Measurements from ENCODE around the gene GLCCI1. TPM values are rescaled to one million over a fixed set of nuclear protein-coding genes. Genes with fewer than 3 reads are reported as not detected.

Gene GLCCI1
- total RNA-seq, 2 donors from 2014 or later = 3.4 to 3.8 TPM

- Histone ChIP-seq H3K9me3 (peaks cover 0 to 14% of the 10 kb centered on the region in 2 donors), H3K36me3 (no peaks in the 10 kb centered on the region), H3K4me3 (no peak overlapping the region), H3K27ac (no peak overlapping the region), H3K4me1 (no peaks in the 10 kb centered on the region), H3K27me3 (no peaks in the 10 kb centered on the region)
- DNase-seq (ENCODE audit: low spot score) = no peak
- TF ChIP-seq CTCF (IDR thresholded peaks at IDR 0.05) = no peak
Measured at GRCh38 chr7:8000315-8000941, 31.8 kb downstream of the GLCCI1 start.

- peaks cover 0 to 14% of the 10 kb centered on the region in 2 donors for H3K9me3 ChIP-seq
- no peaks in the 10 kb centered on the region for H3K27me3 ChIP-seq
- no peak overlapping the region for H3K27ac ChIP-seq
- no peak for TF ChIP-seq CTCF (IDR thresholded peaks at IDR 0.05)
- no peak overlapping the region for H3K4me3 ChIP-seq
- no peak for DNase-seq (ENCODE audit: low spot score)
- no peaks in the 10 kb centered on the region for H3K4me1 ChIP-seq
- H3K36me3 ChIP-seq = peaks cover 8% of the 10 kb centered on the region
Measured at GRCh38 chr7:8003077-8003476, 34.5 kb downstream of the GLCCI1 start.

- Histone ChIP-seq H3K9me3 (peaks cover 0 to 11% of the 10 kb centered on the region in 2 donors), H3K4me3 (no peak overlapping the region), H3K4me1 (no peaks in the 10 kb centered on the region), H3K36me3 (peaks cover 8% of the 10 kb centered on the region), H3K27ac (no peak overlapping the region), H3K27me3 (no peaks in the 10 kb centered on the region)
- TF ChIP-seq CTCF (IDR thresholded peaks at IDR 0.05) = no peak
- DNase-seq (ENCODE audit: low spot score) = no peak
Measured at GRCh38 chr7:8005279-8005678, 36.7 kb downstream of the GLCCI1 start.

- Histone ChIP-seq H3K27ac (no peak overlapping the region), H3K36me3 (no peaks in the 10 kb centered on the region), H3K9me3 (no peaks in the 10 kb centered on the region), H3K4me3 (no peak overlapping the region), H3K27me3 (no peaks in the 10 kb centered on the region), H3K4me1 (no peaks in the 10 kb centered on the region)
- DNase-seq (ENCODE audit: low spot score) = no peak
- TF ChIP-seq CTCF (IDR thresholded peaks at IDR 0.05) = no peak
Measured at GRCh38 chr7:8014399-8014798, 45.8 kb downstream of the GLCCI1 start.

- Histone ChIP-seq H3K27ac (no peak overlapping the region), H3K27me3 (no peaks in the 10 kb centered on the region), H3K9me3 (no peaks in the 10 kb centered on the region), H3K4me1 (no peaks in the 10 kb centered on the region), H3K4me3 (no peak overlapping the region), H3K36me3 (no peaks in the 10 kb centered on the region)
- no peak for DNase-seq (ENCODE audit: low spot score)
- TF ChIP-seq CTCF (IDR thresholded peaks at IDR 0.05) = no peak
Measured at GRCh38 chr7:8015100-8015745, 46.6 kb downstream of the GLCCI1 start.

GRCh38 chr7:8015746-8016120 is 47.1 kb downstream of the GLCCI1 start:
- Histone ChIP-seq H3K27ac (no peak overlapping the region), H3K4me3 (no peak overlapping the region)
- TF ChIP-seq CTCF (IDR thresholded peaks at IDR 0.05) = no peak

More at GRCh38 chr7:8015746-8016120, 47.1 kb downstream of the GLCCI1 start:
- H3K9me3 ChIP-seq = no peaks in the 10 kb centered on the region
- no peak for DNase-seq (ENCODE audit: low spot score)
- no peaks in the 10 kb centered on the region for H3K27me3 ChIP-seq
- no peaks in the 10 kb centered on the region for H3K36me3 ChIP-seq
- H3K4me1 ChIP-seq = no peaks in the 10 kb centered on the region
